T-helper 2 cell treated with Interferon-gamma antibody and Interleukin-4, amounts not matched to agents 5 μg/mL and 100 μg/mL, for 36 hours (primary cell): Measurements from ENCODE around the gene PSAP.
"Not testable (repeated sequence)": the region's sequence is repeated elsewhere in the genome, so short reads cannot be mapped to it uniquely, and the experiment has no call there.

Experiments
- DNase-seq: peaks from one replicate; pipeline ENCODE4 v3.0.0; 2021; ENCODE audit warnings: low spot score
- H3K27ac Mint-ChIP-seq: one replicate; pipeline ENCODE4 v1.8.0; 2021; ENCODE audit warnings: mild to moderate bottlenecking, mixed read lengths
- H3K27me3 Mint-ChIP-seq: one replicate; pipeline ENCODE4 v1.8.0; 2021; ENCODE audit warnings: low read depth, mixed read lengths
- H3K36me3 Mint-ChIP-seq: one replicate; pipeline ENCODE4 v1.8.0; 2021; ENCODE audit warnings: low read depth, mixed read lengths
- H3K4me1 Mint-ChIP-seq: one replicate; pipeline ENCODE4 v1.8.0; 2021; ENCODE audit warnings: low read depth, mixed read lengths
- H3K4me3 Mint-ChIP-seq: one replicate; pipeline ENCODE4 v1.8.0; 2022; ENCODE audit warnings: mild to moderate bottlenecking, moderate library complexity, mixed read lengths
- H3K9me3 Mint-ChIP-seq: one replicate; pipeline ENCODE4 v1.8.0; 2021; ENCODE audit warnings: mixed read lengths

Gene PSAP

GRCh38 chr10:71857934-71858890 is 7.2 kb upstream of the PSAP start:
- no peak for DNase-seq
- Mint-ChIP-seq H3K4me3 (no peak overlapping the region), H3K9me3 (no peaks in the 10 kb centered on the region), H3K4me1 (no peaks in the 10 kb centered on the region), H3K27me3 (no peaks in the 10 kb centered on the region), H3K36me3 (no peaks in the 10 kb centered on the region), H3K27ac (no peak overlapping the region)

- Mint-ChIP-seq H3K9me3 (no peaks in the 10 kb centered on the region), H3K27ac (no peak overlapping the region), H3K4me1 (peaks cover under 1% of the 10 kb centered on the region), H3K27me3 (no peaks in the 10 kb centered on the region), H3K36me3 (no peaks in the 10 kb centered on the region), H3K4me3 (no peak overlapping the region)
- no peak for DNase-seq
These were observed 5.6 kb upstream of the PSAP start for GRCh38 chr10:71856619-71857018.

- Mint-ChIP-seq H3K36me3 (no peaks in the 10 kb centered on the region), H3K27me3 (no peaks in the 10 kb centered on the region), H3K27ac (no peak overlapping the region), H3K4me1 (peaks cover 15% of the 10 kb centered on the region), H3K9me3 (peaks cover 4% of the 10 kb centered on the region), H3K4me3 (no peak overlapping the region)
- no peak for DNase-seq
These were observed 3.0 kb upstream of the PSAP start for GRCh38 chr10:71854031-71854430.

- DNase-seq, result no peak
- Mint-ChIP-seq H3K4me1 (peaks cover 27% of the 10 kb centered on the region), H3K36me3 (peaks cover 7% of the 10 kb centered on the region), H3K27ac (no peak overlapping the region), H3K4me3 (no peak overlapping the region), H3K9me3 (peaks cover 4% of the 10 kb centered on the region), H3K27me3 (no peaks in the 10 kb centered on the region)
These were observed 1.4 kb upstream of the PSAP start for GRCh38 chr10:71852355-71852937.

GRCh38 chr10:71851465-71852095 is 529 bp upstream of the PSAP start:
- not testable (repeated sequence) for H3K36me3 Mint-ChIP-seq, DNase-seq, H3K27me3 Mint-ChIP-seq, H3K9me3 Mint-ChIP-seq
- peak overlapping the region; percentile 96 for H3K4me3 Mint-ChIP-seq
- H3K27ac Mint-ChIP-seq, result peak overlapping the region; percentile 80
- H3K4me1 Mint-ChIP-seq, result peaks cover 27% of the 10 kb centered on the region

- H3K9me3 Mint-ChIP-seq, result peaks cover 4% of the 10 kb centered on the region
- H3K27me3 Mint-ChIP-seq, result no peaks in the 10 kb centered on the region
- peak overlapping the region; percentile 80 for H3K27ac Mint-ChIP-seq
- no peak for DNase-seq
- H3K4me1 Mint-ChIP-seq, result peaks cover 27% of the 10 kb centered on the region
- H3K4me3 Mint-ChIP-seq, result peak overlapping the region; percentile 96
- H3K36me3 Mint-ChIP-seq, result peaks cover 8% of the 10 kb centered on the region
These were observed 869 bp downstream of the PSAP start for GRCh38 chr10:71850021-71850742.

GRCh38 chr10:71849461-71849908 is 1.6 kb downstream of the PSAP start:
- H3K27ac Mint-ChIP-seq, result no peak overlapping the region
- no peaks in the 10 kb centered on the region for H3K27me3 Mint-ChIP-seq
- H3K4me3 Mint-ChIP-seq, result peak overlapping the region; percentile 96
- peaks cover 4% of the 10 kb centered on the region for H3K9me3 Mint-ChIP-seq
- DNase-seq, result no peak
- H3K36me3 Mint-ChIP-seq, result peaks cover 8% of the 10 kb centered on the region
- peaks cover 29% of the 10 kb centered on the region for H3K4me1 Mint-ChIP-seq

GRCh38 chr10:71848325-71849275 is 2.5 kb downstream of the PSAP start:
- Mint-ChIP-seq H3K27ac (no peak overlapping the region), H3K4me3 (peak overlapping the region; percentile 3), H3K4me1 (peaks cover 29% of the 10 kb centered on the region), H3K36me3 (peaks cover 8% of the 10 kb centered on the region), H3K9me3 (peaks cover 4% of the 10 kb centered on the region), H3K27me3 (no peaks in the 10 kb centered on the region)
- no peak for DNase-seq

- Mint-ChIP-seq H3K4me3 (no peak overlapping the region), H3K36me3 (peaks cover 8% of the 10 kb centered on the region), H3K4me1 (peaks cover 29% of the 10 kb centered on the region), H3K27me3 (no peaks in the 10 kb centered on the region), H3K9me3 (peaks cover 4% of the 10 kb centered on the region), H3K27ac (no peak overlapping the region)
- DNase-seq, result no peak
These were observed 3.6 kb downstream of the PSAP start for GRCh38 chr10:71847418-71847817.

- Mint-ChIP-seq H3K9me3 (peaks cover 4% of the 10 kb centered on the region), H3K27me3 (no peaks in the 10 kb centered on the region), H3K4me1 (peaks cover 29% of the 10 kb centered on the region), H3K27ac (no peak overlapping the region), H3K36me3 (peaks cover 8% of the 10 kb centered on the region), H3K4me3 (no peak overlapping the region)
- DNase-seq, result no peak
These were observed 4.2 kb downstream of the PSAP start for GRCh38 chr10:71846816-71847215.

- peaks cover 8% of the 10 kb centered on the region for H3K36me3 Mint-ChIP-seq
- H3K9me3 Mint-ChIP-seq, result no peaks in the 10 kb centered on the region
- DNase-seq, result no peak
- H3K27ac Mint-ChIP-seq, result no peak overlapping the region
- no peaks in the 10 kb centered on the region for H3K27me3 Mint-ChIP-seq
- peaks cover 24% of the 10 kb centered on the region for H3K4me1 Mint-ChIP-seq
- no peak overlapping the region for H3K4me3 Mint-ChIP-seq
These were observed 5.3 kb downstream of the PSAP start for GRCh38 chr10:71845410-71846405.

- Mint-ChIP-seq H3K4me1 (peaks cover 16% of the 10 kb centered on the region), H3K9me3 (no peaks in the 10 kb centered on the region), H3K27ac (no peak overlapping the region), H3K4me3 (no peak overlapping the region), H3K36me3 (peaks cover 8% of the 10 kb centered on the region), H3K27me3 (no peaks in the 10 kb centered on the region)
- DNase-seq, result no peak
These were observed 6.4 kb downstream of the PSAP start for GRCh38 chr10:71844695-71845094.
